IPS-20b (cell line): ENCODE results near the gene GPX4.

Experiments
- H3K27ac ChIP-seq: one replicate; pipeline ENCODE4 v1.5.1; 2013; ENCODE audit warnings: low read length
- H3K27me3 ChIP-seq: 2 replicates; pipeline ENCODE4 v1.6.1; 2013; ENCODE audit warnings: mild to moderate bottlenecking, low read length, inconsistent platforms; ENCODE audit not compliant: insufficient read depth
- H3K36me3 ChIP-seq: 2 replicates; pipeline ENCODE4 v1.6.1; 2013; ENCODE audit warnings: low read depth, mild to moderate bottlenecking, inconsistent platforms, low read length, moderate library complexity; ENCODE audit not compliant: insufficient read depth
- H3K4me1 ChIP-seq: 2 replicates; pipeline ENCODE4 v1.6.1; 2013; ENCODE audit warnings: mild to moderate bottlenecking, control low read depth, inconsistent platforms, low read length, moderate library complexity; ENCODE audit not compliant: insufficient read depth
- H3K4me3 ChIP-seq: 2 replicates; pipeline ENCODE4 v1.5.1; 2013; ENCODE audit warnings: mild to moderate bottlenecking, low read length, inconsistent platforms
- H3K9ac ChIP-seq: 2 replicates; pipeline ENCODE4 v1.6.1; 2013; ENCODE audit warnings: low read depth, mild to moderate bottlenecking, inconsistent platforms, low read length, moderate library complexity
- H3K9me3 ChIP-seq: 2 replicates; pipeline ENCODE4 v1.6.1; 2013; ENCODE audit warnings: mild to moderate bottlenecking, low read depth, low read length, inconsistent platforms; ENCODE audit not compliant: insufficient read depth

Gene GPX4, protein sequence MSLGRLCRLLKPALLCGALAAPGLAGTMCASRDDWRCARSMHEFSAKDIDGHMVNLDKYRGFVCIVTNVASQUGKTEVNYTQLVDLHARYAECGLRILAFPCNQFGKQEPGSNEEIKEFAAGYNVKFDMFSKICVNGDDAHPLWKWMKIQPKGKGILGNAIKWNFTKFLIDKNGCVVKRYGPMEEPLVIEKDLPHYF

DNA sequence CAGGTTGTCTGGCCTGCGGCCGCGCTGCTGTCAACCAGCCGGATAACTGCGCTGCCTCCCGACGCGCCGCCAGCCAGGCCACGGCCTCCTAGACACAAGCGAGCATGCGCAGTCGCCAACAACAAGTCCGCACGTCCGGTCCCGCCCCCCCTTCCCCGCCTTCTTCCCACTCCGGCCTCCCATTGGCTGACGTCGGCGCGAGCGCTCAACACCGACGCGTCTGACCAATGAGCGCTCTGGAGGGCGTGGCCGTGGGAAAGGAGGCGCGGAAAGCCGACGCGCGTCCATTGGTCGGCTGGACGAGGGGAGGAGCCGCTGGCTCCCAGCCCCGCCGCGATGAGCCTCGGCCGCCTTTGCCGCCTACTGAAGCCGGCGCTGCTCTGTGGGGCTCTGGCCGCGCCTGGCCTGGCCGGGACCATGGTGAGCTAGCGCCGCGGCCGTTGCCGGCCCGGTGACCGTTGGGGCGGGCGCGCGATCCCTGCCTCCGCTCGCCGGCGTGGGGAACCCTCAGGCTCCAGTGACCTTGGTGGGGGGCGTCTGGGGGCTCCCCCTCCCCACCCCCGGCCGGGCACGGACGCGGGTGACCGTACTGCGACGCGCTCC is at the start of gene GPX4:
GPX4 (plus strand) TSS at position 287 of the 603 bp plus-strand sequence; CDS start at position 337, 50 bp downstream.
- Histone ChIP-seq H3K36me3 (peaks cover 21% of the 10 kb centered on the region), H3K27me3 (no peaks in the 10 kb centered on the region), H3K9ac (peak within 1 kb of the TSS; percentile 86), H3K27ac (peak within 1 kb of the TSS; percentile 57), H3K9me3 (no peaks in the 10 kb centered on the region), H3K4me1 (peaks cover 5% of the 10 kb centered on the region; the same call in 1 of the 2 replicates), H3K4me3 (peak within 1 kb of the TSS; percentile 85)

DNA sequence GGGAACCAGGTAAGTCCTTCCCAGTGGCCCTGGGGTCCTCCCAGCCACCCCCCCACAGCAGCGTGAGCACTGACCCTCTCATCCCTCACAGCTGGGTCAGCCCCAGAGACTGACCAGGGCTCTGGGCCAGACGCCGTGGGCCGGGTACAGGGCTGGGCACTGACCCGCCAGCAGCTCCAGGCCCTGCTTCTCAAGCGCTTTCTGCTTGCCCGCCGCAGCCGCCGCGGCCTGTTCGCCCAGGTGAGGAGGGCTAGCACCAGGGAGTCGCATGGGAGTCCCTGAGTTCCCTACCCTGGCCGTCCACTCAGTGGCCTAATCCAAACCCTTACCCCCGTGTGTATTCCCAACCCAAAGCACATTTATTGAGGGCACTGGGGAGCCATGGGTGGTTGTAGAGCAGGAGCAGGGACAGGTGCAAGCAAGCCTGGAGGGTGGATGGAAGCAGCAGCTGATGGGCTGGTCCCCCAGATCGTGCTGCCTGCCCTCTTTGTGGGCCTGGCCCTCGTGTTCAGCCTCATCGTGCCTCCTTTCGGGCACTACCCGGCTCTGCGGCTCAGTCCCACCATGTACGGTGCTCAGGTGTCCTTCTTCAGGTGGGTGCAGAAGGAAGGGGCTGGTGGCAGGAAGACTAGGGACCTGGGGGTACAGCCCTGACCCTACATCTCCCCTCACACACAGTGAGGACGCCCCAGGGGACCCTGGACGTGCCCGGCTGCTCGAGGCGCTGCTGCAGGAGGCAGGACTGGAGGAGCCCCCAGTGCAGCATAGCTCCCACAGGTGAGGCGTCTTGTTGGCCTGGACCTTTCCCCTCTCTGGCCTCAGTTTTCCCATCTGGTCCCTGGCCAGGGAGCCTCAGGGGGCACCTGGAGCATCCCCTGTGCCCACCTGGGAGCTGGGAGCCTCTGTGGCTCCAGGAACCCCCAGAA is 49.4 kb upstream of the GPX4 start:
- Histone ChIP-seq H3K9me3 (no peaks in the 10 kb centered on the region), H3K4me1 (no peaks in the 10 kb centered on the region), H3K27me3 (no peaks in the 10 kb centered on the region), H3K4me3 (no peak overlapping the region), H3K9ac (no peak overlapping the region), H3K36me3 (no peaks in the 10 kb centered on the region), H3K27ac (no peak overlapping the region)

DNA sequence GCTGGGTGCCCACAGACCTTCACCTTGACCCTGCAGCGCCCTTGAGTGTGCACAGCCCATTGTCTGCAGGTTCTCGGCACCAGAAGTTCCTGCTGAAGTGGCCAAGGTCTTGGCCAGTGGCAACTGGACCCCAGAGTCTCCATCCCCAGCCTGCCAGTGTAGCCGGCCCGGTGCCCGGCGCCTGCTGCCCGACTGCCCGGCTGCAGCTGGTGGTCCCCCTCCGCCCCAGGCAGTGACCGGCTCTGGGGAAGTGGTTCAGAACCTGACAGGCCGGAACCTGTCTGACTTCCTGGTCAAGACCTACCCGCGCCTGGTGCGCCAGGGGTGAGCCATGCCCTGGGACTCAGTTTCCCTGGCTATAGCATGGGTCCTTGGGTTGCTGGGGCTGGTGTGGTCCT is 48.8 kb upstream of the GPX4 start:
- Histone ChIP-seq H3K36me3 (no peaks in the 10 kb centered on the region), H3K9ac (no peak overlapping the region)

DNA sequence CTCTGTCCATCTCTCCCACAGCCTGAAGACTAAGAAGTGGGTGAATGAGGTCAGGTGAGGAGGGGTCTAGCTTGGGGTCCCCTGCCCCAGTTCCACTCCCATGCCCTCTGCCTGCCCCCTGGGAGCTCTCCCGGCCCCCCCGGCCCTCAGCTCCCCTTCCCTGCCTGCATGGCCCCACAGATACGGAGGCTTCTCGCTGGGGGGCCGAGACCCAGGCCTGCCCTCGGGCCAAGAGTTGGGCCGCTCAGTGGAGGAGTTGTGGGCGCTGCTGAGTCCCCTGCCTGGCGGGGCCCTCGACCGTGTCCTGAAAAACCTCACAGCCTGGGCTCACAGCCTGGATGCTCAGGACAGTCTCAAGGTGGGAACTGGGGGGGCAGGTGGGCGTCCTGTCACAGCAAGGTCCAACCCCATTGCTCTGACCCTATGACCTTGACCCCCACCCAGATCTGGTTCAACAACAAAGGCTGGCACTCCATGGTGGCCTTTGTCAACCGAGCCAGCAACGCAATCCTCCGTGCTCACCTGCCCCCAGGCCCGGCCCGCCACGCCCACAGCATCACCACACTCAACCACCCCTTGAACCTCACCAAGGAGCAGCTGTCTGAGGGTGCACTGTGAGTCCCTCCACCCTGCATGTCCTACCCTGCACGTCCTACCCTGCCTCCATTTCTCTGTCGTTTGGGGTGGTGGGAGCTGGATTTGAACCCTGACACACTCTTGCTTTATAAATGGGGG is 47.7 kb upstream of the GPX4 start:
- Histone ChIP-seq H3K4me3 (no peak overlapping the region), H3K9ac (no peak overlapping the region), H3K27ac (no peak overlapping the region), H3K4me1 (no peaks in the 10 kb centered on the region), H3K9me3 (no peaks in the 10 kb centered on the region), H3K36me3 (no peaks in the 10 kb centered on the region), H3K27me3 (no peaks in the 10 kb centered on the region)

More for the DNA sequence above, 48.8 kb upstream of the GPX4 start:
- no peaks in the 10 kb centered on the region for H3K9me3 ChIP-seq
- H3K4me3 ChIP-seq = no peak overlapping the region
- no peaks in the 10 kb centered on the region for H3K4me1 ChIP-seq
- no peak overlapping the region for H3K27ac ChIP-seq
- no peaks in the 10 kb centered on the region for H3K27me3 ChIP-seq

DNA sequence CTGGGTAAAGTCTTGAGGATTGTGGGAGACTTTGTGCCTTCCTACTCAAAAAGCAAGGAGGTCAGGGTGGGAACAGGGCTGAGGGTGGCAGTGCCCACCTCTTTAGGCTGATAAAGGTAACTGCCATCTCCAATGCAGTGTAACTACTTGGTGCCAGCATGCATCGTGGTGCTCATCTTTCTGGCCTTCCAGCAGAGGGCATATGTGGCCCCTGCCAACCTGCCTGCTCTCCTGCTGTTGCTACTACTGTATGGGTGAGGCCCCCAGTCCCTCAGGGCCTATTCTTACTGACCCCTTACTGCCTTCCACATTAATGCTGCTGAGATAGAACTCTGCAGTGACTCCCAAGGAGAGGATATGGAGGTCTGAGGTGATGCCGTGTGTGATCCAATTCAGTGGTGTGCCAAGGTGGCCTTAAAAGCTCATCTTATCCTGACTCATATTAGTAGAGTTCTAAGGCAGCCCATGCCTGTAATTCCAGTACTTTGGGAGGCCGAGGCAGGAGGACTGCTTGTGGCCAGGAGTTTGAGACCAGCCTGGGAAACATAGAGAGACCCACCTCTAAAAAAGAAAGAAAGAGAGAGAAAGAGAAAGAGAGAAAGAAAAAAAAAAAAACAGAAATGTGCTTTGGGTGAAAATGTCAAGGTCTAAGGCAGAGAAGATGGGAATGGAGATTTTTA is 46.5 kb upstream of the GPX4 start:
- H3K9ac ChIP-seq = no peak overlapping the region
- no peaks in the 10 kb centered on the region for H3K27me3 ChIP-seq
- H3K4me3 ChIP-seq = no peak overlapping the region
- no peaks in the 10 kb centered on the region for H3K36me3 ChIP-seq
- no peaks in the 10 kb centered on the region for H3K4me1 ChIP-seq
- H3K27ac ChIP-seq = no peak overlapping the region
- H3K9me3 ChIP-seq = no peaks in the 10 kb centered on the region

DNA sequence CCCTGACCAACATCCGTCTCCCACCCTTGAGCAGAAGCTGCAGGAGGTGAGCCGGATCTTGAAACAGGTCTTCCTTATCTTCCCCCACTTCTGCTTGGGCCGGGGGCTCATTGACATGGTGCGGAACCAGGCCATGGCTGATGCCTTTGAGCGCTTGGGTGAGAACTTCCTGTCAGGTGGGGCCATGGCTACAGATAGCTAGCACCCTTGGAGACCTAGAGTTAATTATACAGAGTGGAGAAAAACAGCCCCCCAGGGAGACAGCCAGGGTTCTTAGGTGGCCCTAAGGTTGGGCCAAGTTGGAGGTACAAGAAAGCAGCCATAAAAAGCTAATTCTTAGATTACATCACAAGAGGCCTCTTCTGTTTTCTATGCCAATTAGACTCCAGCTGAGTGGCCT is 45.7 kb upstream of the GPX4 start:
- Histone ChIP-seq H3K27ac (no peak overlapping the region), H3K36me3 (no peaks in the 10 kb centered on the region), H3K9ac (no peak overlapping the region), H3K4me1 (no peaks in the 10 kb centered on the region), H3K4me3 (no peak overlapping the region), H3K9me3 (no peaks in the 10 kb centered on the region), H3K27me3 (no peaks in the 10 kb centered on the region)

DNA sequence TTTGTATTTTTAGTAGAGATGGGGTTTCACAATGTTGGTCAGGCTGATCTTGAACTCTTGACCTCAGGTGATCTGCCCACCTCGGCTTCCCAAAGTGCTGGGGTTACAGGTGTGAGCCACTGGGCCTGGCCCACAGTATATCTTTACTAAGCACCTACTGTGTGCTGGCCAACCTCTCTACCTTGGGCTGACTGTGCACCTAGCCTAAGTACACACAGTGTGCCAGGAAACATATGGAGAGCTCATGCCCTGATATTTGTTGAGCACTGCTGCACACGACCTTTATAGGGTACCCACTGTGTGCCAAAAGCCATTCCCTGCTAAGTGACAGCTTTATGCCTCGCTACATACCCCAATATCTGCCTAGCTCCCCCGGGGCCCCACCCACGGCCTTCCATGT is 43.1 kb upstream of the GPX4 start:
- H3K9me3 ChIP-seq = no peaks in the 10 kb centered on the region
- peaks cover 4% of the 10 kb centered on the region; the same call in 1 of the 2 replicates for H3K4me1 ChIP-seq
- no peak overlapping the region for H3K27ac ChIP-seq
- H3K27me3 ChIP-seq = peaks cover 8% of the 10 kb centered on the region
- H3K9ac ChIP-seq = no peak overlapping the region
- H3K4me3 ChIP-seq = no peak overlapping the region
- H3K36me3 ChIP-seq = no peaks in the 10 kb centered on the region

DNA sequence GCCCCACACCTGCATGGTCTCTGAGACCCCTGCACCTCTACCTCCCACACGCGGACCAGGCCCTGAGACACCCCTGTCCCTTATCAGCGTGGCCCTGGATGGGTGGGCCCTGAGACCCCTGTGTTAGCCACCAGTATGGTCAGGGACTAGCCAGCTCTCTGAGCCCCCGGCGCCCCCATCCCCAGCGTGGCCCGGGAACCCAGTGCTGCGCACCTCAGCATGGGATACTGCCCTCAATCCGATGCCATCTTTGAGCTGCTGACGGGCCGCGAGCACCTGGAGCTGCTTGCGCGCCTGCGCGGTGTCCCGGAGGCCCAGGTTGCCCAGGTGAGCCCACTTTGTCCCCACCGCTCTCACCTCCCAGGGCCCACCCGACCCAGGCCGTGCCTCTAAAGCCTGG is 41.8 kb upstream of the GPX4 start:
- no peak overlapping the region for H3K9ac ChIP-seq
- H3K9me3 ChIP-seq = no peaks in the 10 kb centered on the region
- no peak overlapping the region for H3K27ac ChIP-seq
- peaks cover 21% of the 10 kb centered on the region for H3K27me3 ChIP-seq
- peaks cover 4% of the 10 kb centered on the region; the same call in 1 of the 2 replicates for H3K4me1 ChIP-seq
- H3K36me3 ChIP-seq = no peaks in the 10 kb centered on the region
- no peak overlapping the region; the same call in 1 of the 2 replicates for H3K4me3 ChIP-seq

DNA sequence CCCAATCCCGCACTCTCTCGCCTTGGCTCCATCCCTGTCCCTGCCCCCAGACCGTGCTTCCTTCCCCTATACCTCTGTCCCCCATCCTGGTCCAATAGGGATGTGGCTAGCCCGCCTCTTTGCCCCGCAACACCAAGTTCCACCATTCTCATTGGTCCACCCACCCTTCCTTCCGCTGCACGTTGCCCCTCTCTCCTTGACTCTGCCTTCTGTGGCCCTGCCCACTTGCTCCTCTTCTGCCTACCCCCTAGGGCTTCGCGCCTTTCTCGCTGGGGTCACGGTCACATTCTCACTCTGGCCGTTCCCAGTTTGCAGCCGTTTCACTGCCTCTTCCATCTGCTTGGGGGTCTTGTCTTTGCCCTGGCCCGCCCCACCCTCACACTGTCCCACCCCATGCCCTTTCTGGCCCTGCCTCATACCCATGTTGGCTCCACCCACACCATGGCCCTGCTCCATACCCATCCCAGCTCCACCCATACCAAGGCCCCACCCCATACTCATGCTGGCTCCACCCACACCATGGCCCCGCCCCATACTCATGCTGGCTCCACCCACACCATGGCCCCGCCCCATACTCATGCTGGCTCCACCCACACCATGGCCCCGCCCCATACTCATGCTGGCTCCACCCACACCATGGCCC is 41.3 kb upstream of the GPX4 start:
- Histone ChIP-seq H3K36me3 (no peaks in the 10 kb centered on the region), H3K4me1 (peaks cover 4% of the 10 kb centered on the region; the same call in 1 of the 2 replicates), H3K27ac (no peak overlapping the region), H3K9ac (no peak overlapping the region), H3K4me3 (no peak overlapping the region; the same call in 1 of the 2 replicates), H3K27me3 (peaks cover 26% of the 10 kb centered on the region), H3K9me3 (no peaks in the 10 kb centered on the region)

DNA sequence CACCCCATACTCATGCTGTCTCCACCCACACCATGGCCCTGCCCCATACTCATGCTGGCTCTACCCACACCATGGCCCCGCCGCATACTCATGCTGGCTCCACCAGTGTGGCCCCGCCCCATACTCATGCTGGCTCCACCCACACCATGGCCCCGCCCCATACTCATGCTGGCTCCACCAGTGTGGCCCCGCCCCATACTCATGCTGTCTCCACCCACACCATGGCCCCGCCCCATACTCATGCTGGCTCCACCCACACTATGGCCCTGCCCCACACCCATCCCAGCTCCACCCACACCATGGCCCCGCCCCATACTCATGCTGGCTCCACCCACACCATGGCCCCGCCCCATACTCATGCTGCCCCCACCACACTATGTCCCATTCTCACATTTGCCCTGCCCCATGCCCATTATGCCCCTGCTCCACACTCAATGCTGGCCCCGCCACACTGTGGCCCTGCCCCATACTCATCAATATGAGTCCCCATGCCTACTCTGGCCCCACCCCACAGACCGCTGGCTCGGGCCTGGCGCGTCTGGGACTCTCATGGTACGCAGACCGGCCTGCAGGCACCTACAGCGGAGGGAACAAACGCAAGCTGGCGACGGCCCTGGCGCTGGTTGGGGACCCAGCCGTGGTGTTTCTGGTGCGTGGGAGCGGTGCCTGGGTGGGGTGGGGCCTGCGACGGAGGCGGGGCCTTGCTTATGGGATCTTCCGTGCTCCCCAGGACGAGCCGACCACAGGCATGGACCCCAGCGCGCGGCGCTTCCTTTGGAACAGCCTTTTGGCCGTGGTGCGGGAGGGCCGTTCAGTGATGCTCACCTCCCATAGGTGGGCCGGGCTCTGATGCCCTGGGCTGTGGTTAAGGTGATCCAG is 40.5 kb upstream of the GPX4 start:
- no peaks in the 10 kb centered on the region for H3K36me3 ChIP-seq
- H3K27ac ChIP-seq = no peak overlapping the region
- no peak overlapping the region for H3K4me3 ChIP-seq

More for the DNA sequence above, 40.5 kb upstream of the GPX4 start:
- no peak overlapping the region for H3K9ac ChIP-seq
- H3K4me1 ChIP-seq = peaks cover 4% of the 10 kb centered on the region; the same call in 1 of the 2 replicates
- peaks cover 34% of the 10 kb centered on the region for H3K27me3 ChIP-seq
- no peaks in the 10 kb centered on the region for H3K9me3 ChIP-seq
